ENCODE data around the gene TAPBPL.
A peak's percentile ranks its signal among the peaks of the same experiment; 100 is the strongest.

Gene TAPBPL

GRCh38 chr12:6450091-6450868, 1.6 kb upstream of the TAPBPL start:
- Mint-ChIP-seq H3K4me3 (peak overlapping the region; percentile 98), H3K27me3 (no peaks in the 10 kb centered on the region), H3K36me3 (ENCODE audit: low read depth) (peaks cover 84% of the 10 kb centered on the region)

GRCh38 chr12:6450869-6451347, 934 bp upstream of the TAPBPL start:
- Mint-ChIP-seq H3K27ac (peak overlapping the region; percentile 98), H3K36me3 (ENCODE audit: low read depth) (peaks cover 82% of the 10 kb centered on the region), H3K27me3 (no peaks in the 10 kb centered on the region), H3K4me3 (peak overlapping the region; percentile 98), H3K9me3 (no peaks in the 10 kb centered on the region), H3K4me1 (peaks cover 81% of the 10 kb centered on the region)
- ATAC-seq (peak; percentile 22), DNase-seq (peak; percentile 72)

More at GRCh38 chr12:6450091-6450868, 1.6 kb upstream of the TAPBPL start:
- DNase-seq (peak; percentile 26), ATAC-seq (no peak)
- H3K4me1 Mint-ChIP-seq: peaks cover 81% of the 10 kb centered on the region
- peak overlapping the region; percentile 98 for H3K27ac Mint-ChIP-seq
- no peaks in the 10 kb centered on the region for H3K9me3 Mint-ChIP-seq

GRCh38 chr12:6452245-6452943, 552 bp downstream of the TAPBPL start:
- ATAC-seq: no peak
- DNase-seq: peak; percentile 47
- Mint-ChIP-seq H3K27me3 (no peaks in the 10 kb centered on the region), H3K4me3 (peak overlapping the region; percentile 98), H3K36me3 (ENCODE audit: low read depth) (peaks cover 79% of the 10 kb centered on the region), H3K4me1 (peaks cover 82% of the 10 kb centered on the region), H3K27ac (peak overlapping the region; percentile 98), H3K9me3 (no peaks in the 10 kb centered on the region)

GRCh38 chr12:6452944-6453630, 1.2 kb downstream of the TAPBPL start:
- Mint-ChIP-seq H3K4me3 (peak overlapping the region; percentile 98), H3K9me3 (no peaks in the 10 kb centered on the region), H3K36me3 (ENCODE audit: low read depth) (peaks cover 76% of the 10 kb centered on the region), H3K27ac (peak overlapping the region; percentile 98), H3K27me3 (no peaks in the 10 kb centered on the region), H3K4me1 (peaks cover 82% of the 10 kb centered on the region)
- peak; percentile 49 for DNase-seq
- ATAC-seq: no peak

GRCh38 chr12:6457220-6457945, 5.5 kb downstream of the TAPBPL start:
- peak overlapping the region; percentile 36 for H3K4me3 Mint-ChIP-seq
- H3K9me3 Mint-ChIP-seq: no peaks in the 10 kb centered on the region
- no peak for DNase-seq
- peaks cover 91% of the 10 kb centered on the region for H3K4me1 Mint-ChIP-seq
- H3K27ac Mint-ChIP-seq: peak overlapping the region; percentile 80
- peaks cover 88% of the 10 kb centered on the region for H3K36me3 Mint-ChIP-seq (ENCODE audit: low read depth)
- no peaks in the 10 kb centered on the region for H3K27me3 Mint-ChIP-seq
- ATAC-seq: no peak

GRCh38 chr12:6458281-6459003, 6.6 kb downstream of the TAPBPL start:
- H3K27me3 Mint-ChIP-seq: no peaks in the 10 kb centered on the region
- peaks cover 93% of the 10 kb centered on the region for H3K4me1 Mint-ChIP-seq
- no peak for DNase-seq
- peaks cover 88% of the 10 kb centered on the region for H3K36me3 Mint-ChIP-seq (ENCODE audit: low read depth)
- no peaks in the 10 kb centered on the region for H3K9me3 Mint-ChIP-seq
- peak overlapping the region; percentile 18 for H3K4me3 Mint-ChIP-seq
- peak overlapping the region; percentile 80 for H3K27ac Mint-ChIP-seq
- no peak for ATAC-seq

- DNase-seq (no peak), ATAC-seq (no peak)
- Mint-ChIP-seq H3K4me1 (peaks cover 93% of the 10 kb centered on the region), H3K27me3 (no peaks in the 10 kb centered on the region), H3K9me3 (no peaks in the 10 kb centered on the region), H3K27ac (peak overlapping the region; percentile 80), H3K4me3 (peak overlapping the region; percentile 18), H3K36me3 (ENCODE audit: low read depth) (peaks cover 87% of the 10 kb centered on the region)
These were observed 7.1 kb downstream of the TAPBPL start for GRCh38 chr12:6459004-6459337.

- Mint-ChIP-seq H3K27ac (peak overlapping the region; percentile 100), H3K4me1 (peaks cover 94% of the 10 kb centered on the region), H3K4me3 (peak overlapping the region; percentile 83), H3K36me3 (ENCODE audit: low read depth) (peaks cover 87% of the 10 kb centered on the region), H3K27me3 (no peaks in the 10 kb centered on the region), H3K9me3 (no peaks in the 10 kb centered on the region)
- ATAC-seq (peak; percentile 6), DNase-seq (peak; percentile 49)
These were observed 9.0 kb downstream of the TAPBPL start for GRCh38 chr12:6460751-6461371.

- Mint-ChIP-seq H3K27me3 (no peaks in the 10 kb centered on the region), H3K27ac (peak overlapping the region; percentile 100), H3K9me3 (no peaks in the 10 kb centered on the region), H3K4me3 (peak overlapping the region; percentile 83), H3K36me3 (ENCODE audit: low read depth) (peaks cover 90% of the 10 kb centered on the region), H3K4me1 (peaks cover 94% of the 10 kb centered on the region)
- ATAC-seq (peak; percentile 87), DNase-seq (peak; percentile 85)
These were observed 9.8 kb downstream of the TAPBPL start for GRCh38 chr12:6461401-6462233.

GRCh38 chr12:6462234-6462995, 10.6 kb downstream of the TAPBPL start:
- ATAC-seq (peak; percentile 60), DNase-seq (no peak)
- Mint-ChIP-seq H3K9me3 (no peaks in the 10 kb centered on the region), H3K27me3 (no peaks in the 10 kb centered on the region), H3K4me1 (peaks cover 94% of the 10 kb centered on the region), H3K4me3 (peak overlapping the region; percentile 83), H3K36me3 (ENCODE audit: low read depth) (peaks cover 90% of the 10 kb centered on the region), H3K27ac (peak overlapping the region; percentile 100)

GRCh38 chr12:6463216-6463615, 11.4 kb downstream of the TAPBPL start:
- H3K36me3 Mint-ChIP-seq (ENCODE audit: low read depth): peaks cover 94% of the 10 kb centered on the region
- ATAC-seq (no peak), DNase-seq (peak; percentile 34)
- peak overlapping the region; percentile 100 for H3K27ac Mint-ChIP-seq
- peaks cover 95% of the 10 kb centered on the region for H3K4me1 Mint-ChIP-seq
- H3K4me3 Mint-ChIP-seq: peak overlapping the region; percentile 83
- H3K9me3 Mint-ChIP-seq: no peaks in the 10 kb centered on the region
- no peaks in the 10 kb centered on the region for H3K27me3 Mint-ChIP-seq

GRCh38 chr12:6463858-6464257, 12.0 kb downstream of the TAPBPL start:
- no peaks in the 10 kb centered on the region for H3K9me3 Mint-ChIP-seq
- no peaks in the 10 kb centered on the region for H3K27me3 Mint-ChIP-seq
- peaks cover 94% of the 10 kb centered on the region for H3K36me3 Mint-ChIP-seq (ENCODE audit: low read depth)
- H3K4me1 Mint-ChIP-seq: peaks cover 95% of the 10 kb centered on the region
- ATAC-seq (no peak), DNase-seq (no peak)
- peak overlapping the region; percentile 83 for H3K4me3 Mint-ChIP-seq
- H3K27ac Mint-ChIP-seq: peak overlapping the region; percentile 100
